Stimulated activated CD8-positive, alpha-beta memory T cell treated with anti-CD3 and anti-CD28 coated beads, Interleukin-15, amount 100 ng/mL, for 4 hours (primary cell): ENCODE results near the gene SUV39H2.
"Not testable (repeated sequence)": the region's sequence is repeated elsewhere in the genome, so short reads cannot be mapped to it uniquely, and the experiment has no call there.

ENCODE experiments used
- DNase-seq, 2 donors: peaks; one replicate each; pipeline ENCODE4 v3.0.0-alpha.2; 2020; ENCODE audit warnings: low read depth in 2 of 2

The SUV39H2 gene

GRCh38 chr10:14878266-14879123 is at the start of gene SUV39H2:
Gene SUV39H2 (plus strand): TSS chr10:14878866. CDS start chr10:14878889, 23 bp downstream.
- DNase-seq, result peak; percentile 84 to 90

- DNase-seq, result no peak
Measured at GRCh38 chr10:14833106-14833505, 45.6 kb upstream of the SUV39H2 start.

GRCh38 chr10:14836208-14836607 is 42.5 kb upstream of the SUV39H2 start:
- DNase-seq, result no peak

- DNase-seq, result no peak
Measured at GRCh38 chr10:14837003-14837756, 41.5 kb upstream of the SUV39H2 start.

- DNase-seq, result peak; percentile 98
Measured at GRCh38 chr10:14837757-14838581, 40.7 kb upstream of the SUV39H2 start, which contains the start of the genes CDNF, HSPA14 and MSANTD7. Gene CDNF (minus strand): TSS chr10:14838037. CDS start chr10:14837946, 91 bp downstream. Gene HSPA14 (plus strand): TSS chr10:14838306. CDS start chr10:14838403, 97 bp downstream. Gene MSANTD7 (plus strand): TSS chr10:14838306. CDS start chr10:14842285, 3,979 bp downstream.

GRCh38 chr10:14838582-14839304 is 39.9 kb upstream of the SUV39H2 start:
- DNase-seq, result no peak

- DNase-seq, result no peak
Measured at GRCh38 chr10:14839305-14839695, 39.4 kb upstream of the SUV39H2 start.

GRCh38 chr10:14840178-14840577 is 38.5 kb upstream of the SUV39H2 start:
- no peak for DNase-seq

GRCh38 chr10:14843327-14843988 is 35.2 kb upstream of the SUV39H2 start:
- DNase-seq, result no peak

- DNase-seq, result no peak
Measured at GRCh38 chr10:14844948-14845347, 33.7 kb upstream of the SUV39H2 start.

GRCh38 chr10:14852236-14852635 is 26.4 kb upstream of the SUV39H2 start:
- DNase-seq, result no peak

GRCh38 chr10:14855453-14855852 is 23.2 kb upstream of the SUV39H2 start:
- no peak for DNase-seq

GRCh38 chr10:14858338-14858960 is 20.2 kb upstream of the SUV39H2 start:
- no peak for DNase-seq

- no peak for DNase-seq
Measured at GRCh38 chr10:14859043-14859442, 19.6 kb upstream of the SUV39H2 start.

- DNase-seq, result no peak
Measured at GRCh38 chr10:14859775-14860174, 18.9 kb upstream of the SUV39H2 start.

- DNase-seq, result no peak
Measured at GRCh38 chr10:14860791-14861190, 17.9 kb upstream of the SUV39H2 start.

GRCh38 chr10:14864466-14864865 is 14.2 kb upstream of the SUV39H2 start:
- DNase-seq, result not testable (repeated sequence)

- not testable (repeated sequence) for DNase-seq
Measured at GRCh38 chr10:14864871-14865270, 13.8 kb upstream of the SUV39H2 start.

GRCh38 chr10:14873090-14873760 is 5.4 kb upstream of the SUV39H2 start:
- DNase-seq, result no peak
